HCT116 (cell line): ENCODE data around the gene PRMT5. TPM values are rescaled to one million over a fixed set of nuclear protein-coding genes. Genes with fewer than 3 reads are reported as not detected.

ENCODE experiments used
- ATAC-seq: fragments of 200-7000 bp; cut with Tn5 transposase; 2 replicates; pipeline ENCODE4 v1.9.1; 2020; ENCODE audit warnings: mild to moderate bottlenecking, moderate library complexity
- BruUV-seq: library from RNA; stranded (reverse); fragments of 400-500 nt; replicated peaks from 2 replicates; lab custom pipeline; 2021; lab: Mats Ljungman, UMichigan
- CTCF ChIA-PET: fragments of 300-600 bp; sonication (Branson Sonifier 250); formaldehyde crosslinking; loops from one replicate; lab custom pipeline; 2021; ENCODE audit warnings: antibody characterized with exemption; lab: Charles Lee
- POLR2A ChIA-PET: fragments of 300-600, 350-600 bp; sonication (Branson Sonifier 250); formaldehyde crosslinking; loops from one replicate; lab custom pipeline; 2021; ENCODE audit warnings: antibody characterized with exemption; lab: Charles Lee
- RAD21 ChIA-PET, 2 experiments: fragments of 300-600 bp; sonication (Branson Sonifier 250); formaldehyde crosslinking; loops; one replicate each; lab custom pipeline; 2023; ENCODE audit warnings: low total read pairs in 2 of 2; ENCODE audit not compliant: uncharacterized antibody in 2 of 2, unreplicated experiment in 2 of 2, low non-redundant PET in 1 of 2; lab: Charles Lee
- DNase-seq: peaks from one replicate; pipeline ENCODE4 v3.0.0-alpha.2; 2010; ENCODE audit warnings: low read depth, low spot score
- H2AFZ ChIP-seq: fragments of 200-600 bp; shearing (Covaris generic), sonication (generic); 2 replicates; pipeline ENCODE4 v1.6.1; 2017; ENCODE audit warnings: low read depth, mixed run types, mixed read lengths, antibody characterized with exemption, low read length; ENCODE audit not compliant: poor library complexity, severe bottlenecking
- H3K27ac ChIP-seq: 2 replicates; pipeline ENCODE4 v1.5.1; 2012; ENCODE audit warnings: low read depth, low read length
- H3K27me3 ChIP-seq: fragments of 200-600 bp; sonication (generic); 2 replicates; pipeline ENCODE4 v1.6.1; 2016; ENCODE audit warnings: mixed run types, low read length, mixed read lengths; ENCODE audit not compliant: insufficient read depth
- H3K36me3 ChIP-seq, 2 experiments: fragments of 200-500 bp in 1 of 2; fragments of 200-600 bp in 1 of 2; sonication (Bioruptor generic) in 1 of 2; sonication (generic) in 1 of 2; 2 replicates each; pipeline versions ENCODE4 v1.5.1 to v1.6.1; 2014 to 2016; ENCODE audit warnings: low read length in 2 of 2, inconsistent platforms in 1 of 2, mixed read lengths in 1 of 2, mixed run types in 1 of 2; ENCODE audit not compliant: insufficient read depth in 2 of 2, control insufficient read depth in 1 of 2
- H3K4me1 ChIP-seq, 2 experiments: fragments of 200-600 bp in 1 of 2; sonication (generic) in 1 of 2; 2 replicates each; pipeline versions ENCODE4 v1.5.1 to v1.6.1; 2012 to 2017; ENCODE audit warnings: low read length in 2 of 2, inconsistent platforms in 1 of 2, mild to moderate bottlenecking in 1 of 2, mixed read lengths in 1 of 2, mixed run types in 1 of 2, moderate library complexity in 1 of 2; ENCODE audit not compliant: insufficient read depth in 2 of 2, control insufficient read depth in 1 of 2
- H3K4me2 ChIP-seq: fragments of 200-600 bp; sonication (generic); 2 replicates; pipeline ENCODE4 v1.6.1; 2017; ENCODE audit warnings: mixed run types, low read length, mixed read lengths
- H3K4me3 ChIP-seq, 2 experiments: fragments of 200-600 bp in 1 of 2; sonication (generic) in 1 of 2; replicated peaks in 1 of 2; 2 replicates each; pipeline ENCODE4 v1.5.1; 2011 to 2016; ENCODE audit warnings: low read length in 2 of 2, control low read depth in 1 of 2, low read depth in 1 of 2, mild to moderate bottlenecking in 1 of 2, mixed read lengths in 1 of 2, mixed run types in 1 of 2
- H3K79me2 ChIP-seq: fragments of 200-600 bp; sonication (generic); 2 replicates; pipeline ENCODE4 v1.6.1; 2017; ENCODE audit warnings: mild to moderate bottlenecking, mixed run types, low read length, moderate library complexity, mixed read lengths; ENCODE audit not compliant: insufficient read depth
- H3K9ac ChIP-seq: fragments of 200-600 bp; sonication (generic); 2 replicates; pipeline ENCODE4 v1.6.1; 2016; ENCODE audit warnings: low read length, mixed read lengths
- H3K9me2 ChIP-seq: fragments of 200-600 bp; sonication (generic), shearing (Covaris generic); 2 replicates; pipeline ENCODE4 v1.6.1; 2017; ENCODE audit warnings: mixed run types, mild to moderate bottlenecking, moderate library complexity; ENCODE audit not compliant: insufficient read depth
- H3K9me3 ChIP-seq, 2 experiments: fragments of 200-500 bp in 1 of 2; fragments of 200-600 bp in 1 of 2; sonication (Bioruptor generic) in 1 of 2; sonication (generic) in 1 of 2; 2 replicates each; pipeline ENCODE4 v1.6.1; 2014 to 2017; ENCODE audit warnings: low read length in 2 of 2, mixed read lengths in 2 of 2, inconsistent platforms in 1 of 2, low read depth in 1 of 2, mild to moderate bottlenecking in 1 of 2, mixed run types in 1 of 2, moderate library complexity in 1 of 2; ENCODE audit not compliant: control insufficient read depth in 1 of 2, insufficient read depth in 1 of 2
- H4K20me1 ChIP-seq: fragments of 200-600 bp; sonication (generic), shearing (Covaris generic); 2 replicates; pipeline ENCODE4 v1.6.1; 2017; ENCODE audit warnings: mixed run types, mild to moderate bottlenecking, moderate library complexity; ENCODE audit not compliant: insufficient read depth
- CEBPB ChIP-seq: IDR thresholded peaks from 2 replicates; pipeline ENCODE4 v1.6.1; 2012; ENCODE audit warnings: low read depth
- ELF1 ChIP-seq: IDR thresholded peaks from 2 replicates; pipeline ENCODE4 v1.6.1; 2012; ENCODE audit warnings: low read depth, borderline replicate concordance
- EZH2 ChIP-seq: fragments of 200-600 bp; sonication (generic); IDR thresholded peaks from 2 replicates; pipeline ENCODE4 v1.6.1; 2017; ENCODE audit warnings: antibody characterized with exemption, mixed run types
- FOSL1 ChIP-seq: IDR thresholded peaks from 2 replicates; pipeline ENCODE4 v1.6.1; 2012; ENCODE audit warnings: low read depth
- JUND ChIP-seq: IDR thresholded peaks from 2 replicates; pipeline ENCODE4 v1.6.1; 2012
- POLR2A ChIP-seq: IDR thresholded peaks from 2 replicates; pipeline ENCODE4 v1.7.0; 2011; ENCODE audit warnings: borderline replicate concordance; ENCODE audit not compliant: insufficient read depth, insufficient read length; ENCODE audit errors: extremely low read depth
- SIN3A ChIP-seq: IDR thresholded peaks from 2 replicates; pipeline ENCODE4 v1.6.1; 2012; ENCODE audit warnings: low read depth
- SRF ChIP-seq: IDR thresholded peaks from 2 replicates; pipeline ENCODE4 v1.6.1; 2012; ENCODE audit warnings: low read depth
- YY1 ChIP-seq: IDR thresholded peaks from 2 replicates; pipeline ENCODE4 v1.6.1; 2011; ENCODE audit warnings: low read length, low read depth, moderate library complexity, mild to moderate bottlenecking; ENCODE audit not compliant: insufficient replicate concordance; ENCODE audit errors: extremely low read depth
- ZNF274 ChIP-seq: fragments of 200-500 bp; sonication (Bioruptor generic); IDR thresholded peaks from 2 replicates; pipeline ENCODE4 v1.6.1; 2014; ENCODE audit warnings: mild to moderate bottlenecking, low read depth, low read length, inconsistent platforms
- intact Hi-C: fragments of 100-400 bp; cut with micrococcal nuclease; formaldehyde crosslinking; loops from 2 replicates; pipeline ENCODE4 v1.10.0; 2022
- total RNA-seq: library from RNA; stranded (reverse); gene quantifications from one replicate; pipeline ENCODE4 v1.2.1, GENCODE V29; 2021; ENCODE audit not compliant: unreplicated experiment
- TF ChIP-seq, protein P1 (sequence below): IDR thresholded peaks from 2 replicates; pipeline ENCODE4 v1.6.1; 2012
- TF ChIP-seq, protein P2 (sequence below): IDR thresholded peaks from 2 replicates; pipeline ENCODE4 v1.6.1; 2011; ENCODE audit warnings: mild to moderate bottlenecking, low read length, moderate library complexity; ENCODE audit not compliant: insufficient replicate concordance; ENCODE audit errors: extremely low read depth

Gene PRMT5
- total RNA-seq, 1 experiment from 2014 or later: 186 TPM

DNA sequence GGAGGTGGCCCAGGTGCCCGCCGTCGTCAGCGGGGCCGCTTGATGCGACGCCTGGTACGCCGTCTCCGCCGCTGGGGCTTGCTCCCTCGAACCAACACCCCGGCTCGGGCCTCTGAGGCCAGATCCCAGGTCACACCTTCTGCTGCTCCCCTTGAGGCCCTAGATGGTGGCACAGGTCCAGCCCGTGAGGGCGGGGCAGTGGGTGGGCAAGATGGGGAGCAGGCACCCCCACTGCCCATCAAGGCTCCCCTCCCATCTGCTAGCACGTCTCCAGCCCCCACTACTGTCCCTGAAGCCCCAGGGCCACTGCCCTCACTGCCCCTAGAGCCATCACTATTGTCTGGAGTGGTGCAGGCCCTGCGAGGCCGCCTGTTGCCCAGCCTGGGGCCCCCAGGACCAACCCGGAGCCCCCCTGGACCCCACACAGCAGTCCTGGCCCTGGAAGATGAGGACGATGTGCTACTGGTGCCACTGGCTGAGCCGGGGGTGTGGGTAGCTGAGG, 52.1 kb downstream of the PRMT5 start:
- H3K9ac ChIP-seq: no peak overlapping the region
- no peaks in the 10 kb centered on the region for H3K27me3 ChIP-seq
- TF ChIP-seq, protein P1, sequence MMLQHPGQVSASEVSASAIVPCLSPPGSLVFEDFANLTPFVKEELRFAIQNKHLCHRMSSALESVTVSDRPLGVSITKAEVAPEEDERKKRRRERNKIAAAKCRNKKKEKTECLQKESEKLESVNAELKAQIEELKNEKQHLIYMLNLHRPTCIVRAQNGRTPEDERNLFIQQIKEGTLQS: no peak
- TF ChIP-seq EZH2 (no peak), SRF (no peak), ELF1 (no peak), SIN3A (no peak), JUND (no peak), CEBPB (no peak), YY1 (no peak), POLR2A (no peak), FOSL1 (no peak), ZNF274 (no peak)
- TF ChIP-seq, protein P2, sequence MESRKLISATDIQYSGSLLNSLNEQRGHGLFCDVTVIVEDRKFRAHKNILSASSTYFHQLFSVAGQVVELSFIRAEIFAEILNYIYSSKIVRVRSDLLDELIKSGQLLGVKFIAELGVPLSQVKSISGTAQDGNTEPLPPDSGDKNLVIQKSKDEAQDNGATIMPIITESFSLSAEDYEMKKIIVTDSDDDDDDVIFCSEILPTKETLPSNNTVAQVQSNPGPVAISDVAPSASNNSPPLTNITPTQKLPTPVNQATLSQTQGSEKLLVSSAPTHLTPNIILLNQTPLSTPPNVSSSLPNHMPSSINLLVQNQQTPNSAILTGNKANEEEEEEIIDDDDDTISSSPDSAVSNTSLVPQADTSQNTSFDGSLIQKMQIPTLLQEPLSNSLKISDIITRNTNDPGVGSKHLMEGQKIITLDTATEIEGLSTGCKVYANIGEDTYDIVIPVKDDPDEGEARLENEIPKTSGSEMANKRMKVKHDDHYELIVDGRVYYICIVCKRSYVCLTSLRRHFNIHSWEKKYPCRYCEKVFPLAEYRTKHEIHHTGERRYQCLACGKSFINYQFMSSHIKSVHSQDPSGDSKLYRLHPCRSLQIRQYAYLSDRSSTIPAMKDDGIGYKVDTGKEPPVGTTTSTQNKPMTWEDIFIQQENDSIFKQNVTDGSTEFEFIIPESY: no peak
- intact Hi-C loops: no loop called here
- DNase-seq (no peak), ATAC-seq (no peak)
- H2AFZ ChIP-seq: no peak overlapping the region
- H3K27ac ChIP-seq: no peak overlapping the region
- no TSS peak for BruUV-seq
- H3K79me2 ChIP-seq: no peaks in the 10 kb centered on the region
- POLR2A ChIA-PET: no interaction called here
- H4K20me1 ChIP-seq: no peaks in the 10 kb centered on the region
- H3K9me2 ChIP-seq: no peaks in the 10 kb centered on the region
- H3K4me3 ChIP-seq: no peak overlapping the region
- peaks cover 3% of the 10 kb centered on the region in 2 experiments; a peak in 1 of 4 replicates for H3K36me3 ChIP-seq
- no peaks in the 10 kb centered on the region for H3K9me3 ChIP-seq
- CTCF ChIA-PET: no interaction called here
- peaks cover 0 to 8% of the 10 kb centered on the region in 2 experiments; a peak in 3 of 4 replicates for H3K4me1 ChIP-seq
- RAD21 ChIA-PET: no interaction called here
- no peak overlapping the region for H3K4me2 ChIP-seq
